ENCODE data around the gene CHRM4. TPM values are rescaled to one million over a fixed set of nuclear protein-coding genes. Genes with fewer than 3 reads are reported as not detected.

Gene CHRM4
- total and polyA plus RNA-seq, 2 of the 13 experiments (the other 11 are each of a cell fraction or from before 2014, with no cell fraction given): 0.13 to 0.21 TPM

DNA sequence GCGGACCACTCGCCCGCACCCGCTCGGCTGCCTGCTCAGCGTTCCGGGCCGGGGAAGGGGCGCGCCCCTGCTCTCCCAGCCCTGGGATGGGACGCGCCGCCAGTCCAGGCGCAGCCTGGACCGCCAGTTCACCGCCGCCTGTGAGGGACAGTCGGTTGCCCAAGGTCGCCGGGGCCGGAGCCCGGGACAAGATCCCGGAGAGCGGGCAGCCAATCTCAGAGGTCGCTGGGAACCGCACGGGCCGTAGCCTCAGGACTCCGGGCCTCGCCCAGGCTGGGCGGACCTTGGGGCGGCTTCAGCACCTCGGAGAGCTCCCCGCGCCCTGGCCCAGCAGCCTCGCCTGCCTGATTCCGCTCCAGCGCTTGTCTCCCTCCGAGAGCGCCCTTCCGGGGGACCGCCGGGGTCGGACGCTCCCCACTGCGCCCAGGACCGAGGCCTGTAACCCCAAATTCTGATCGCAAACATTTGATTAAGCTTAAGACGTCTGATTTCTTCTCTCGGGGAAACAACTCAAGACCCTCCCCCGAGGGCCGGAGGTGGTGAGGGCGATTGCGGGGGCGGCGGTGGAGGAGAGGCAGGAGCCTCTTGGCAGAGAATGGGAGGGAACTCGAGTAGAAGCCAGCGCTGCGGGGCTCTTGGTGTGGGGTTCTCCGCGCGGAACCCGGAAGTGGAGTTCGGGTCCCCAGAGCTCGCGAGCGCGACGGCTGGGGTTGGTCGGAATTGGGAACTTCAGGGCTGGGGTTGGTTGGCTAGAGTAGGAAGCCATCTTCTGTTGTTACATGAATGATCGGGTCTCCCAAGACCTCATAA lies 1.1 kb upstream of the CHRM4 start (continued):
- peak; percentile 23 for TF ChIP-seq MED8 (CRISPR knock-in tag; IDR thresholded peaks at IDR 0.05; ENCODE audit: insufficient replicate concordance)
- TF ChIP-seq ZNF501 (CRISPR knock-in tag; IDR thresholded peaks at IDR 0.05): peak; percentile 97
- peak; percentile 80 for TF ChIP-seq FOXO1 (CRISPR knock-in tag; IDR thresholded peaks at IDR 0.05)
- TF ChIP-seq ZNF333 (CRISPR knock-in tag; IDR thresholded peaks at IDR 0.05; ENCODE audit: borderline replicate concordance): peak; percentile 97
- no peak for TF ChIP-seq ZNF260 (CRISPR knock-in tag; IDR thresholded peaks at IDR 0.05; ENCODE audit: borderline replicate concordance, low read depth)
- peak; percentile 81 for TF ChIP-seq RXRA (CRISPR knock-in tag; IDR thresholded peaks at IDR 0.05)
- TF ChIP-seq MTA1 (CRISPR knock-in tag; IDR thresholded peaks at IDR 0.05; ENCODE audit: borderline replicate concordance): no peak; the same call in 1 of the 2 replicates
- peak; percentile 62; the same call in 1 of the 2 replicates for TF ChIP-seq SIX1 (CRISPR knock-in tag; IDR thresholded peaks at IDR 0.05; ENCODE audit: borderline replicate concordance)
- TF ChIP-seq, protein P1, sequence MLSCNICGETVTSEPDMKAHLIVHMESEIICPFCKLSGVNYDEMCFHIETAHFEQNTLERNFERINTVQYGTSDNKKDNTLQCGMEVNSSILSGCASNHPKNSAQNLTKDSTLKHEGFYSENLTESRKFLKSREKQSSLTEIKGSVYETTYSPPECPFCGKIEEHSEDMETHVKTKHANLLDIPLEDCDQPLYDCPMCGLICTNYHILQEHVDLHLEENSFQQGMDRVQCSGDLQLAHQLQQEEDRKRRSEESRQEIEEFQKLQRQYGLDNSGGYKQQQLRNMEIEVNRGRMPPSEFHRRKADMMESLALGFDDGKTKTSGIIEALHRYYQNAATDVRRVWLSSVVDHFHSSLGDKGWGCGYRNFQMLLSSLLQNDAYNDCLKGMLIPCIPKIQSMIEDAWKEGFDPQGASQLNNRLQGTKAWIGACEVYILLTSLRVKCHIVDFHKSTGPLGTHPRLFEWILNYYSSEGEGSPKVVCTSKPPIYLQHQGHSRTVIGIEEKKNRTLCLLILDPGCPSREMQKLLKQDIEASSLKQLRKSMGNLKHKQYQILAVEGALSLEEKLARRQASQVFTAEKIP (CRISPR knock-in tag; IDR thresholded peaks at IDR 0.05; ENCODE audit: borderline replicate concordance): no peak
- TF ChIP-seq TBX2 (CRISPR knock-in tag; IDR thresholded peaks at IDR 0.05; ENCODE audit: borderline replicate concordance): peak; percentile 86
- peak; percentile 98 for TF ChIP-seq KLF12 (CRISPR knock-in tag; IDR thresholded peaks at IDR 0.05; ENCODE audit: borderline replicate concordance)
- peak; percentile 99 for TF ChIP-seq ARHGAP35 (CRISPR knock-in tag; IDR thresholded peaks at IDR 0.05; ENCODE audit: borderline replicate concordance)
- peak; percentile 95 for TF ChIP-seq EED (CRISPR knock-in tag; IDR thresholded peaks at IDR 0.05)
- no peak for TF ChIP-seq TRAFD1 (CRISPR knock-in tag; IDR thresholded peaks at IDR 0.05; ENCODE audit: borderline replicate concordance)
- peak; percentile 98 for TF ChIP-seq KDM4B (CRISPR knock-in tag; IDR thresholded peaks at IDR 0.05)
- peak; percentile 96 for TF ChIP-seq ZNF264 (CRISPR knock-in tag; IDR thresholded peaks at IDR 0.05)
- TF ChIP-seq ZNF615 (CRISPR knock-in tag; IDR thresholded peaks at IDR 0.05; ENCODE audit: borderline replicate concordance): peak; percentile 73; the same call in 1 of the 2 replicates
- no peak for TF ChIP-seq ZZZ3 (CRISPR knock-in tag; IDR thresholded peaks at IDR 0.05; ENCODE audit: borderline replicate concordance)
- peak; percentile 84 for TF ChIP-seq NR1H2 (CRISPR knock-in tag; IDR thresholded peaks at IDR 0.05; ENCODE audit: borderline replicate concordance, low read depth)
- no peak for TF ChIP-seq PAF1 (CRISPR knock-in tag; IDR thresholded peaks at IDR 0.05)
- peak; percentile 96 for TF ChIP-seq POGK (CRISPR knock-in tag; conservative IDR thresholded peaks at IDR 0.05)
- TF ChIP-seq YEATS2 (CRISPR knock-in tag; IDR thresholded peaks at IDR 0.05; ENCODE audit: borderline replicate concordance): peak; percentile 87; the same call in 1 of the 2 replicates
- TF ChIP-seq CENPBD1 (CRISPR knock-in tag; IDR thresholded peaks at IDR 0.05; ENCODE audit: borderline replicate concordance, low read depth): peak; percentile 85; the same call in 1 of the 2 replicates
- no peak for TF ChIP-seq U2AF1 (optimal IDR thresholded peaks at IDR 0.05; ENCODE audit: low read depth, low read length)
